ENCODE results near the gene EEA1.
"Not testable (repeated sequence)": the region's sequence is repeated elsewhere in the genome, so short reads cannot be mapped to it uniquely, and the experiment has no call there.

The EEA1 gene

GRCh38 chr12:92753976-92754885 lies 174.9 kb downstream of the EEA1 start:
- no peak for DNase-seq (ENCODE audit: low read depth in 3 of 3)

- DNase-seq (ENCODE audit: low read depth in 3 of 3) = not testable (repeated sequence)
Measured at GRCh38 chr12:92749691-92750090, 179.4 kb downstream of the EEA1 start.

GRCh38 chr12:92747151-92747550 lies 181.9 kb downstream of the EEA1 start:
- no peak for DNase-seq (ENCODE audit: low read depth in 3 of 3)

- DNase-seq (ENCODE audit: low read depth in 3 of 3) = no peak
Measured at GRCh38 chr12:92745856-92746550, 183.1 kb downstream of the EEA1 start.

- DNase-seq (ENCODE audit: low read depth in 3 of 3) = no peak
Measured at GRCh38 chr12:92743026-92743425, 186.1 kb downstream of the EEA1 start.

- no peak for DNase-seq (ENCODE audit: low read depth in 3 of 3)
Measured at GRCh38 chr12:92740411-92740810, 188.7 kb downstream of the EEA1 start.

GRCh38 chr12:92739113-92739512 lies 190.0 kb downstream of the EEA1 start:
- DNase-seq (ENCODE audit: low read depth in 3 of 3) = no peak

GRCh38 chr12:92737855-92738850 lies 190.9 kb downstream of the EEA1 start:
- no peak for DNase-seq (ENCODE audit: low read depth in 3 of 3)

GRCh38 chr12:92736605-92737004 lies 192.5 kb downstream of the EEA1 start:
- DNase-seq (ENCODE audit: low read depth in 3 of 3) = no peak

GRCh38 chr12:92735131-92735721 lies 193.9 kb downstream of the EEA1 start:
- no peak for DNase-seq (ENCODE audit: low read depth in 3 of 3)

- DNase-seq (ENCODE audit: low read depth in 3 of 3) = no peak
Measured at GRCh38 chr12:92733661-92734060, 195.4 kb downstream of the EEA1 start.

GRCh38 chr12:92733181-92733580 lies 195.9 kb downstream of the EEA1 start:
- no peak for DNase-seq (ENCODE audit: low read depth in 3 of 3)

GRCh38 chr12:92732716-92733115 lies 196.4 kb downstream of the EEA1 start:
- DNase-seq (ENCODE audit: low read depth in 3 of 3) = no peak

- no peak for DNase-seq (ENCODE audit: low read depth in 3 of 3)
Measured at GRCh38 chr12:92732216-92732615, 196.9 kb downstream of the EEA1 start.

GRCh38 chr12:92730758-92731157 lies 198.3 kb downstream of the EEA1 start:
- DNase-seq (ENCODE audit: low read depth in 3 of 3) = no peak

- no peak for DNase-seq (ENCODE audit: low read depth in 3 of 3)
Measured at GRCh38 chr12:92729773-92730305, 199.3 kb downstream of the EEA1 start.

- no peak for DNase-seq (ENCODE audit: low read depth in 3 of 3)
Measured at GRCh38 chr12:92726850-92727249, 202.2 kb downstream of the EEA1 start.

GRCh38 chr12:92722897-92723296 lies 206.2 kb downstream of the EEA1 start:
- DNase-seq (ENCODE audit: low read depth in 3 of 3) = no peak

- no peak for DNase-seq (ENCODE audit: low read depth in 3 of 3)
Measured at GRCh38 chr12:92721656-92722055, 207.4 kb downstream of the EEA1 start.

- no peak for DNase-seq (ENCODE audit: low read depth in 3 of 3)
Measured at GRCh38 chr12:92721130-92721529, 208.0 kb downstream of the EEA1 start.
